SK-N-SH treated with all-trans-retinoic acid at 6 μM for 48 hours (cell line): ENCODE results near the gene LRRC8E.

Experiments
- ATAC-seq: fragments of 200-7000 bp; cut with Tn5 transposase; 3 replicates; pipeline ENCODE4 v1.9.1; 2020; ENCODE audit warnings: mild to moderate bottlenecking, moderate library complexity
- ARNTL ChIP-seq: fragments of 450-650 bp; formaldehyde crosslinking; IDR thresholded peaks from 2 replicates; pipeline ENCODE4 v1.5.0; 2020; ENCODE audit warnings: low read depth, mild to moderate bottlenecking, moderate library complexity, borderline replicate concordance
- BACH2 ChIP-seq: fragments of 250-450 bp; sonication (Bioruptor Pico); IDR thresholded peaks from 2 replicates; pipeline ENCODE4 v1.9.0; 2021; ENCODE audit warnings: mild to moderate bottlenecking, borderline replicate concordance
- CREB5 ChIP-seq: fragments of 250-450 bp; sonication (Bioruptor Pico); IDR thresholded peaks from 2 replicates; pipeline ENCODE4 v1.5.1; 2020; ENCODE audit warnings: low read depth, mild to moderate bottlenecking, moderate library complexity
- CSDC2 ChIP-seq: fragments of 250-450 bp; sonication (Bioruptor Pico); IDR thresholded peaks from 2 replicates; pipeline ENCODE4 v1.5.0; 2020; ENCODE audit warnings: mild to moderate bottlenecking, moderate library complexity
- CSRNP3 ChIP-seq: fragments of 250-450 bp; sonication (Bioruptor Pico); IDR thresholded peaks from 2 replicates; pipeline ENCODE4 v1.5.1; 2021; ENCODE audit warnings: mild to moderate bottlenecking, moderate library complexity
- ESRRG ChIP-seq: fragments of 250-450 bp; sonication (Bioruptor Pico); IDR thresholded peaks from 2 replicates; pipeline ENCODE4 v1.6.1; 2021; ENCODE audit warnings: mild to moderate bottlenecking
- GLIS3 ChIP-seq: fragments of 250-450 bp; sonication (Bioruptor Pico); IDR thresholded peaks from 2 replicates; pipeline ENCODE4 v1.5.0; 2020; ENCODE audit warnings: mild to moderate bottlenecking, moderate library complexity
- ISL1 ChIP-seq: fragments of 250-450 bp; sonication (Bioruptor Pico); IDR thresholded peaks from 2 replicates; pipeline ENCODE4 v2.1.2; 2022; ENCODE audit warnings: mild to moderate bottlenecking, moderate library complexity
- OSR1 ChIP-seq: fragments of 250-450 bp; sonication (Bioruptor Pico); IDR thresholded peaks from 2 replicates; pipeline ENCODE4 v1.8.0; 2022; ENCODE audit warnings: moderate library complexity, mild to moderate bottlenecking, inconsistent platforms
- PATZ1 ChIP-seq: fragments of 250-450 bp; sonication (Bioruptor Pico); IDR thresholded peaks from 2 replicates; pipeline ENCODE4 v1.8.0; 2020; ENCODE audit warnings: mild to moderate bottlenecking, moderate library complexity, borderline replicate concordance
- POU6F1 ChIP-seq: fragments of 250-450 bp; sonication (Bioruptor Pico); IDR thresholded peaks from 2 replicates; pipeline ENCODE4 v1.8.0; 2021; ENCODE audit warnings: low read depth, mild to moderate bottlenecking, moderate library complexity, borderline replicate concordance
- PPARA ChIP-seq: fragments of 250-450 bp; sonication (Bioruptor Pico); IDR thresholded peaks from 2 replicates; pipeline ENCODE4 v1.5.0; 2020; ENCODE audit warnings: mild to moderate bottlenecking, borderline replicate concordance
- RARB ChIP-seq: fragments of 250-450 bp; sonication (Bioruptor Pico); IDR thresholded peaks from 2 replicates; pipeline ENCODE4 v1.8.0; 2021; ENCODE audit warnings: mild to moderate bottlenecking, moderate library complexity
- SNAI2 ChIP-seq: fragments of 250-450 bp; sonication (Bioruptor Pico); IDR thresholded peaks from 2 replicates; pipeline ENCODE4 v1.5.0; 2020; ENCODE audit warnings: mild to moderate bottlenecking, moderate library complexity
- TCF4 ChIP-seq: fragments of 250-450 bp; sonication (Bioruptor Pico); IDR thresholded peaks from 2 replicates; pipeline ENCODE4 v1.8.0; 2021; ENCODE audit warnings: mild to moderate bottlenecking, moderate library complexity, borderline replicate concordance
- TOX ChIP-seq: fragments of 250-450 bp; sonication (Bioruptor Pico); IDR thresholded peaks from 2 replicates; pipeline ENCODE4 v1.8.0; 2021; ENCODE audit warnings: mild to moderate bottlenecking, moderate library complexity, borderline replicate concordance
- TSHZ2 ChIP-seq: fragments of 250-450 bp; sonication (Bioruptor Pico); IDR thresholded peaks from 2 replicates; pipeline ENCODE4 v1.5.0; 2020; ENCODE audit warnings: mild to moderate bottlenecking, moderate library complexity
- ZC3H10 ChIP-seq: fragments of 250-450 bp; sonication (Bioruptor Pico); IDR thresholded peaks from 2 replicates; pipeline ENCODE4 v1.5.1; 2021; ENCODE audit warnings: mild to moderate bottlenecking, moderate library complexity
- ZFP3 ChIP-seq: fragments of 250-450 bp; sonication (Bioruptor Pico); IDR thresholded peaks from 2 replicates; pipeline ENCODE4 v1.5.0; 2020; ENCODE audit warnings: mild to moderate bottlenecking, moderate library complexity
- ZFP30 ChIP-seq: fragments of 450-650 bp; formaldehyde crosslinking; IDR thresholded peaks from 2 replicates; pipeline ENCODE4 v1.5.0; 2022; ENCODE audit warnings: mild to moderate bottlenecking, moderate library complexity
- ZNF565 ChIP-seq: fragments of 450-650 bp; formaldehyde crosslinking; conservative IDR thresholded peaks from 2 replicates; pipeline ENCODE4 v1.5.0; 2020; ENCODE audit warnings: low read depth, mild to moderate bottlenecking, moderate library complexity
- ZNF70 ChIP-seq: fragments of 450-650 bp; formaldehyde crosslinking; IDR thresholded peaks from 2 replicates; pipeline ENCODE4 v1.5.0; 2020; ENCODE audit warnings: mild to moderate bottlenecking, moderate library complexity
- ZNF8 ChIP-seq: fragments of 450-650 bp; formaldehyde crosslinking; IDR thresholded peaks from 2 replicates; pipeline ENCODE4 v1.5.0; 2020; ENCODE audit warnings: mild to moderate bottlenecking, moderate library complexity

The LRRC8E gene

GRCh38 chr19:7913652-7914051, 25.3 kb downstream of the LRRC8E start:
- ATAC-seq: no peak
- TF ChIP-seq SNAI2: no peak
- no peak for TF ChIP-seq RARB (CRISPR knock-in tag)
- TF ChIP-seq ZC3H10 (CRISPR knock-in tag): no peak
- TF ChIP-seq ESRRG (CRISPR knock-in tag): no peak
- no peak for TF ChIP-seq CSRNP3 (CRISPR knock-in tag)
- no peak for TF ChIP-seq CSDC2 (CRISPR knock-in tag)
- TF ChIP-seq PATZ1 (CRISPR knock-in tag): no peak
- TF ChIP-seq CREB5 (CRISPR knock-in tag): no peak
- no peak for TF ChIP-seq TSHZ2 (CRISPR knock-in tag)
- TF ChIP-seq ISL1: no peak
- no peak for TF ChIP-seq TCF4 (CRISPR knock-in tag)
- TF ChIP-seq ZFP3 (CRISPR knock-in tag): no peak
- TF ChIP-seq ARNTL (CRISPR knock-in tag): no peak
- no peak for TF ChIP-seq TOX (CRISPR knock-in tag)
- no peak for TF ChIP-seq OSR1 (CRISPR knock-in tag)
- no peak for TF ChIP-seq GLIS3 (CRISPR knock-in tag)
- TF ChIP-seq ZNF565: no peak
- no peak for TF ChIP-seq ZNF8 (CRISPR knock-in tag)

GRCh38 chr19:7914099-7914498, 25.8 kb downstream of the LRRC8E start:
- no peak for ATAC-seq
- TF ChIP-seq ZNF565: no peak
- TF ChIP-seq OSR1 (CRISPR knock-in tag): no peak
- no peak for TF ChIP-seq ZFP3 (CRISPR knock-in tag)
- TF ChIP-seq TSHZ2 (CRISPR knock-in tag): no peak
- no peak for TF ChIP-seq BACH2 (CRISPR knock-in tag)
- no peak for TF ChIP-seq ISL1
- no peak for TF ChIP-seq PPARA (CRISPR knock-in tag)
- no peak for TF ChIP-seq ZFP30 (CRISPR knock-in tag)
- TF ChIP-seq ZC3H10 (CRISPR knock-in tag): no peak
- no peak for TF ChIP-seq ARNTL (CRISPR knock-in tag)
- no peak for TF ChIP-seq ESRRG (CRISPR knock-in tag)
- no peak for TF ChIP-seq CSRNP3 (CRISPR knock-in tag)
- TF ChIP-seq TCF4 (CRISPR knock-in tag): no peak
- no peak for TF ChIP-seq POU6F1
- no peak for TF ChIP-seq SNAI2
- TF ChIP-seq ZNF70 (CRISPR knock-in tag): no peak
- no peak for TF ChIP-seq CREB5 (CRISPR knock-in tag)
- TF ChIP-seq CSDC2 (CRISPR knock-in tag): no peak
